Immature natural killer cell (primary cell): Measurements from ENCODE around the gene MOGAT2. TPM values are rescaled to one million over a fixed set of nuclear protein-coding genes. Genes with fewer than 3 reads are reported as not detected.

Experiments used
- polyA plus RNA-seq, 3 donors: library from polyadenylated mRNA; unstranded; fragments of 300-500 nt; fragmentation: Illumina TruSeq; gene quantifications; one replicate each; pipeline ENCODE4 v1.2.3, GENCODE V29; 2021

Gene MOGAT2
- polyA plus RNA-seq, 3 donors from 2014 or later, result not detected

Other genes starting within 250 kb of the MOGAT2 start
- gene GDPD5, start 191.9 kb upstream of the MOGAT2 start, polyA plus RNA-seq, result 1 to 10 TPM; 1.8 to 9.2 (median 4.1) TPM
- gene SERPINH1, start 155.6 kb upstream of the MOGAT2 start, polyA plus RNA-seq, result 1 to 10 TPM; 3.4 to 8.4 (median 4.5) TPM
- not detected for gene MAP6, start 48.8 kb upstream of the MOGAT2 start, polyA plus RNA-seq
- under 1 TPM in 2 of 3 donors, not detected in 1; 0.22 to 0.63 TPM for gene DGAT2, start 50.9 kb downstream of the MOGAT2 start, polyA plus RNA-seq
- 10 to 100 TPM in 2 of 3 donors, 1 to 10 TPM in 1; 7.2 to 19.3 (median 15.7) TPM for gene UVRAG, start 97.4 kb downstream of the MOGAT2 start, polyA plus RNA-seq